ENCODE results near the gene RRP8. TPM values are rescaled to one million over a fixed set of nuclear protein-coding genes. Genes with fewer than 3 reads are reported as not detected.

RRP8 gene
- total and polyA plus RNA-seq, 9 of the 15 experiments (the other 6 are each of a cell fraction or from before 2014, with no cell fraction given): 5.7 to 47.3 (median 32.6) TPM

GRCh38 chr11:6637871-6638270 lies 34.5 kb upstream of the RRP8 start:
- TF ChIP-seq DACH1 (IDR thresholded peaks at IDR 0.05; ENCODE audit: partially characterized antibody) (no peak), KDM4B (IDR thresholded peaks at IDR 0.05; ENCODE audit: borderline replicate concordance in 2 of 2, low read depth in 1 of 2) (no peak), PYGO2 (tag; IDR thresholded peaks at IDR 0.05) (no peak), EGR1 (conservative IDR thresholded peaks at IDR 0.05) (0 out of 2 replicates have a peak, but pooled peaks have one; percentile 40), GMEB1 (CRISPR knock-in tag; IDR thresholded peaks at IDR 0.05) (no peak), SP2 (IDR thresholded peaks at IDR 0.05; ENCODE audit: extremely low read depth, low read depth, low read length, poor library complexity, severe bottlenecking) (no peak)
- Histone ChIP-seq H3K9me1 (ENCODE audit: control insufficient read depth, insufficient read depth, low read length) (no peaks in the 10 kb centered on the region), H3K79me2 (ENCODE audit: control insufficient read depth, insufficient read depth, low read length) (no peaks in the 10 kb centered on the region), H2AFZ (ENCODE audit: low read depth, low read length) (peak overlapping the region; percentile 36), H3K9me3 (replicated peaks; ENCODE audit: control insufficient read depth, insufficient read depth, low read depth, low read length) (no peaks in the 10 kb centered on the region), H3K9ac (ENCODE audit: insufficient read depth in 1 of 2, low read depth in 2 of 2, low read length in 2 of 2) (no peak overlapping the region), H4K20me1 (replicated peaks; ENCODE audit: control insufficient read depth, insufficient read depth, low read length) (no peaks in the 10 kb centered on the region), H3K27me3 (ENCODE audit: control insufficient read depth in 2 of 2, insufficient read depth in 2 of 2, low read length in 2 of 2) (no peaks in the 10 kb centered on the region), H3K4me1 (replicated peaks in 1 of 2; ENCODE audit: control insufficient read depth in 2 of 2, insufficient read depth in 2 of 2, low read length in 2 of 2) (peaks cover 30 to 38% of the 10 kb centered on the region in 2 experiments), H3K27ac (ENCODE audit: extremely low read depth, low read depth, low read length) (no peak overlapping the region), H3K4me2 (ENCODE audit: insufficient read depth, low read length) (no peak overlapping the region), H3K4me3 (no peak overlapping the region), H3K36me3 (ENCODE audit: control insufficient read depth, insufficient read depth, low read length) (no peaks in the 10 kb centered on the region)
- BruUV-seq (replicated peaks): no TSS peak
- ChIA-PET POLR2A (interaction anchor here (0.7 to 2.9 kb wide), 2 partner anchors 11 to 72 kb away, joined by 3 to 12 read pairs; no protein-coding TSS in a partner anchor), CTCF (ENCODE audit: low intra/inter-chr PET ratio) (no interaction called here)
- in situ Hi-C loops (cut with MboI) (no loop called here), intact Hi-C loops (cut with micrococcal nuclease) (loop anchor here (1.0 to 10.0 kb wide), 4 partner anchors 19 to 263 kb away; partner anchors contain the start of gene TPP1)
- FAIRE-seq: no peak
- peak in 1 of 4 experiments; percentile 37 for DNase-seq (ENCODE audit: extremely low read depth in 1 of 4, low spot score in 3 of 4)
- no peak; the same call in 2 of the 3 replicates for ATAC-seq
- whole genome bisulfite sequencing (ENCODE audit: insufficient coverage, low coverage, missing lambda C conversion rate): 9% methylated on average over 3 of the region's 3 CpGs

Measured in K562 (cell line).